SJSA1 (cell line): ENCODE results near the gene POFUT2. TPM values are rescaled to one million over a fixed set of nuclear protein-coding genes. Genes with fewer than 3 reads are reported as not detected.

Source experiments
- DNase-seq, 2 experiments: peaks; one replicate each; pipeline ENCODE4 v3.0.0-alpha.2; 2015 to 2020; ENCODE audit warnings: low spot score in 2 of 2, low read depth in 1 of 2
- H3K27ac ChIP-seq: fragments of 250-450 bp; sonication (Bioruptor Pico); 2 replicates; pipeline ENCODE4 v1.5.1; 2020; ENCODE audit warnings: mild to moderate bottlenecking, moderate library complexity
- H3K27me3 ChIP-seq: fragments of 250-450 bp; sonication (Bioruptor Pico); replicated peaks from 2 replicates; pipeline ENCODE4 v1.5.1; 2020; ENCODE audit warnings: mild to moderate bottlenecking, moderate library complexity
- H3K36me3 ChIP-seq: fragments of 250-450 bp; sonication (Bioruptor Pico); 2 replicates; pipeline ENCODE4 v1.5.1; 2020; ENCODE audit warnings: mild to moderate bottlenecking
- H3K4me1 ChIP-seq: fragments of 250-450 bp; sonication (Bioruptor Pico); replicated peaks from 2 replicates; pipeline ENCODE4 v1.6.1; 2021; ENCODE audit warnings: mild to moderate bottlenecking
- H3K4me3 ChIP-seq: fragments of 250-450 bp; sonication (Bioruptor Pico); 2 replicates; pipeline ENCODE4 v1.5.1; 2020; ENCODE audit warnings: mild to moderate bottlenecking
- H3K9me3 ChIP-seq: fragments of 250-450 bp; sonication (Bioruptor Pico); replicated peaks from 2 replicates; pipeline ENCODE4 v1.5.1; 2020; ENCODE audit warnings: mild to moderate bottlenecking
- total RNA-seq: library from RNA; depleted of rRNA; stranded (reverse); fragments of >200 nt; shearing (Covaris generic); gene quantifications from 2 replicates; pipeline ENCODE4 v1.2.3, GENCODE V29; 2014

The POFUT2 gene
- total RNA-seq, 1 experiment from 2014 or later, result 42.0 TPM

DNA sequence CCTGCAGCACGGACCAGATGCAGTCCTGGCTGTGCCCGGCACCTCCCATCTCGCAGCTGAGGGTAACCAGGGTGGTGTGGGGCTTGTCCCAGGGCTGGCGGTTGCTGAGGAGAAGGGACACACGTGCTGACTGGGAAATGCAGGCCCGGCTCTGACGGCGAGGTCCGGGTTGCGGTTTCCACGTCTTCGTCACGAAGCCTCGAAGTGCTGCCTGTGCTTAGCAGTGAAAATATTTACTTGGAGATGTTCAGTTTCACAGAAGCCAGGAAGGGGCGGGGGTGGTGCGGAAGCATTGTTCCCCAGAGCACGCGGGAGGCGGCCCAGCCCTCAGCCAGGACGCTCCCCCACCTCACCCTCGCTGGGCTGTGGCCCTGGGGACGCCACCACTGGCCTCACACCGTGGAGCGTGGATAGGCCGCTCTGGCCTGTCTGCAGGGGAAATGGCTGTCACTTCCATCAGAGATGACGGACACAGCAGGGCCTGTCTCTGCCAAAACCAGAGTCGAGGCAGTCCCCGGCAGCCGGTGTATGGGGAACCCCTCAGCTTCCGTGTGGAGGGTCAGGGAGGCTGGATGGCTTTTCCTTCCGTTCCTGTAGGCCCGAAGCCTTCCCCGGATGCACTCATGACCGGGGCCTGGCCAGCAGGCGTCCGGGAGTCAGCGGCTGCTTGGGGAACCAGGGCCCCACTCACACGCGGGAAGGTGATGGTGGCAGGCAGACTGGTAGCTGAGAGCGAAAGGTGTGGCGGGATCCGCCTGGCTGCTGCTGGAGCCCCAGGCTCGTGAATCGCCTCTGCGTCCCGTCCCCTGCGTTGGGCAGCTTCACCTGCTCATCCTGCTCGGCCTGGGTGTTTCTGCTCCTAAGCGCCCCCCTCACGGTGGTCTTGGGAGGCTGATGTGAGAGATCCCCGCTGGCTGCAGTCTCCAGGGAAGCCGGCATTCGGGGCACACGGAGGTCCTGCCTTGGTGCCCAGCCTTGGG is 14.7 kb upstream of the POFUT2 start:
- no peak for DNase-seq
- Histone ChIP-seq H3K4me1 (peaks cover 52% of the 10 kb centered on the region), H3K9me3 (no peaks in the 10 kb centered on the region), H3K27me3 (no peaks in the 10 kb centered on the region), H3K36me3 (0 out of 2 replicates have a peak, but pooled peaks cover under 1% of the 10 kb centered on the region), H3K4me3 (no peak overlapping the region), H3K27ac (no peak overlapping the region)

DNA sequence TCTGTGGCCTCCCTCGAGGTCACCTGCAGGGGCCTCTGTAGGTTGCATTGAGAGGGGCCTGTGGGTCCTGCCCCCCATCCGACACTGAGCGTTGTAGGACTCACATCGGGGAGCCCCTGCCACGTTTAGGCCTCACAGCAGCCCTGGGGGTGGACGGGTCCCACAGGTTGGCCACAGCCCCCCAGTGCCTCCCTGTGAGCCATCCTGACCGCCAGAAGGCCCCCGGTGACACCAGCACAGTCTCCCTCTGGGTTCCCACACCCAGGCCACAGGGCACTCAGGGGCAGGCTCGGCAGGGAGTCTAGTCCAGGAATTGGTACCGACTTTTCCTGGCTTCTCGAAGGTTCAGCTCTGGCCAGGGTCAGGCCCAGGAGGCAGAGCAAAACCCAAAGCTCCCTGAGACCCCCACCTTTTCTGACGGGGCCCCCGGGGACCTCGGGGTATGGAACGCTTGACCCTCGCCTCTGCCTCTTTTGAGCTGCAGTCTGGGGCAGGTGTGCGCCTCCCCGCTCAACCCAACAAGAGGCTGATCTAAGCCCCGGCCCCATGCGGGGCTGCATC is 13.9 kb upstream of the POFUT2 start:
- H3K9me3 ChIP-seq, result no peaks in the 10 kb centered on the region
- H3K4me3 ChIP-seq, result no peak overlapping the region
- H3K27me3 ChIP-seq, result no peaks in the 10 kb centered on the region
- DNase-seq, result no peak
- H3K4me1 ChIP-seq, result peaks cover 48% of the 10 kb centered on the region
- 0 out of 2 replicates have a peak, but pooled peaks cover 3% of the 10 kb centered on the region for H3K36me3 ChIP-seq
- peak overlapping the region; percentile 90; the same call in 1 of the 2 replicates for H3K27ac ChIP-seq

- no peaks in the 10 kb centered on the region for H3K27me3 ChIP-seq
- peak overlapping the region; percentile 90 for H3K27ac ChIP-seq
- peaks cover 51% of the 10 kb centered on the region for H3K4me1 ChIP-seq
- H3K9me3 ChIP-seq, result no peaks in the 10 kb centered on the region
- H3K4me3 ChIP-seq, result no peak overlapping the region
- no peak for DNase-seq
- 0 out of 2 replicates have a peak, but pooled peaks cover 3% of the 10 kb centered on the region for H3K36me3 ChIP-seq
These were observed 13.3 kb upstream of the POFUT2 start for GRCh38 chr21:45300786-45301520.

GRCh38 chr21:45299864-45300785 is 12.4 kb upstream of the POFUT2 start:
- peak; percentile 35 to 84 for DNase-seq
- Histone ChIP-seq H3K36me3 (peaks cover 3% of the 10 kb centered on the region; the same call in 1 of the 2 replicates), H3K4me3 (no peak overlapping the region)

GRCh38 chr21:45299026-45299863 is 11.6 kb upstream of the POFUT2 start:
- Histone ChIP-seq H3K4me3 (no peak overlapping the region), H3K36me3 (peaks cover 3% of the 10 kb centered on the region; the same call in 1 of the 2 replicates), H3K9me3 (no peaks in the 10 kb centered on the region), H3K27me3 (no peaks in the 10 kb centered on the region), H3K27ac (peak overlapping the region; percentile 90), H3K4me1 (peaks cover 58% of the 10 kb centered on the region)
- DNase-seq, result peak in 1 of 2 experiments; percentile 36

More at GRCh38 chr21:45299864-45300785, 12.4 kb upstream of the POFUT2 start:
- Histone ChIP-seq H3K27ac (peak overlapping the region; percentile 90), H3K9me3 (no peaks in the 10 kb centered on the region), H3K27me3 (no peaks in the 10 kb centered on the region), H3K4me1 (peaks cover 58% of the 10 kb centered on the region)

GRCh38 chr21:45297869-45298268 is 10.2 kb upstream of the POFUT2 start:
- peaks cover 71% of the 10 kb centered on the region for H3K4me1 ChIP-seq
- H3K27me3 ChIP-seq, result no peaks in the 10 kb centered on the region
- no peak overlapping the region for H3K27ac ChIP-seq
- H3K9me3 ChIP-seq, result no peaks in the 10 kb centered on the region
- no peak for DNase-seq
- H3K4me3 ChIP-seq, result no peak overlapping the region
- peaks cover 3% of the 10 kb centered on the region for H3K36me3 ChIP-seq

GRCh38 chr21:45297329-45297728 is 9.6 kb upstream of the POFUT2 start:
- H3K4me3 ChIP-seq, result no peak overlapping the region
- H3K36me3 ChIP-seq, result peaks cover 6% of the 10 kb centered on the region
- no peak for DNase-seq
- H3K9me3 ChIP-seq, result no peaks in the 10 kb centered on the region
- no peaks in the 10 kb centered on the region for H3K27me3 ChIP-seq
- H3K4me1 ChIP-seq, result peaks cover 75% of the 10 kb centered on the region
- no peak overlapping the region for H3K27ac ChIP-seq

GRCh38 chr21:45296638-45297037 is 8.9 kb upstream of the POFUT2 start:
- peaks cover 6% of the 10 kb centered on the region for H3K36me3 ChIP-seq
- DNase-seq, result no peak
- H3K4me1 ChIP-seq, result peaks cover 74% of the 10 kb centered on the region
- H3K27me3 ChIP-seq, result no peaks in the 10 kb centered on the region
- H3K27ac ChIP-seq, result peak overlapping the region; percentile 92
- H3K9me3 ChIP-seq, result no peaks in the 10 kb centered on the region
- H3K4me3 ChIP-seq, result no peak overlapping the region

DNA sequence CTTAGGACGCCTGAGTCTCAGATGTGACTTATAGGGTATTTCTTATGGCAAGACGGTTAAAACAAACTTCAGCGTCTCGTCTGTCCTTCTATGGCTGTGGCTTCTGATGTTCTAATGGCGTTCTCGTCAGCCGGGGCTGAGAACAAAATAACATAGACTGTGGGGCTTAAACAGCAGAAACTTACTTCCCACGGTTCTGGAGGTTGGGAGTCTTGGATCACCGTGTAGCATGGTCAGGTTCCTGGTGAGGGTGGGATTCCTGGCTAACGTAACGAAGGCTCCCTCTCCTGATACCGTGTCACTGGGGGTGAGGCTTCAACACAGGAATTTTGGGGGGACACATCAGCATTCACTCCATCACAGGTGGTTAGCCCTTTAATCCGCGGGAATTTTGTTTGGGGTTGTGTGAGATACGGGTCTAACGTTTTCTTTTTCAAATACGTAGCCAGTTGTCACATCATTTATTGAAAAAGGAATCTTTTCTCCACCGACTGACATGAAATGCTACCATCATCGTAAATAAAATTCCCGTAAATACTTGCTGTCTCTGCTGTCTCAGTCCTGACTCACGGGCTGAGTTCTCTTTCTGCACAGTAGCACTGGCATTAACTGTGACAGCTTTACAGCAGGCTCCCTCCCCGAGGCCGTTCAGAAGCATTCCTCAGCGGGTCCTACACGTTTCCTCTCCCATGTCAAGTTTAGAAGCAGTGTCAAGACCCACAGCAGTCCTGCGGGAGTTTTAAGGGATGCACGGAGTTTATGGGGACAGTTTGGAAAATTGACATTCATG is 8.1 kb upstream of the POFUT2 start:
- Histone ChIP-seq H3K9me3 (no peaks in the 10 kb centered on the region), H3K27me3 (no peaks in the 10 kb centered on the region), H3K4me1 (peaks cover 65% of the 10 kb centered on the region), H3K27ac (peak overlapping the region; percentile 92), H3K36me3 (peaks cover 6% of the 10 kb centered on the region), H3K4me3 (no peak overlapping the region)
- peak; percentile 75 to 82 for DNase-seq

DNA sequence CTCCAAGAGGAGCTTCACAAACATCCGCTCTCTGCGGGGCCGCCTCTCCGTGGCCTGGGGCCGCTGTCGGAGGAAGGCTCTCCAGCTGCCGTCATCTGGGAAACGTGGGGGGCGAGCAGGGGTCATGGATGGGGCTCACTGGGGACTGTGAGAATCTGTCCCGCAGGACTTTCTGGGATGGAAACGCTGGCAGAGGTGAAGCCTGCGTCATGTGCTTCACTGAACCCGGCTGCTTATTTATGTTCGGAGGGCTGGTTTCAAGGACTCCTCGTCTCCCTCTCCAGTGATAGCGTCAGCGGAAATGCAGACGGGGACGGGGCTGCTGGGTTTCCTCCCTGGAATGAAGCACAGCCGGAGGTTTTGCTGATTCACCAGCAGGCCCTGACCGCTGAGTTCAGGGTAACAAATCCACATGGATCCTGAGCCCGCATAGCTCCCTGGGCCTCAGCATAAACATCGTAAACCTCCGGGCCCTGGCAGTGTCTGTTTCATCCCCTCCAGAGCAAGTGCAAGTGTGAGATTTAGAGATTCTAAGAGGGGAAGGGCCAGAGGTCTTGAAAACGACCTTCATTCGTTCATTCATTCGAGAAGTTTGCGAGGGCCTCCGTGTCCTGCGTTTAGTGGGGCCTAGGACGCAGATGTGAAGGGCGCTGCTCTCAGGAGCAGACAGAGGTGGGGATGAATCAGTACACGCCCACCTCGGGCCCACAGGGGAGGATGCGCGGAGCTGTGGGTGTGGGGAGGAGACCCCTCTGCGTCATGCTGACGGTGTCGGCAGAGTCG is 7.0 kb upstream of the POFUT2 start:
- 0 out of 2 replicates have a peak overlapping the region, but pooled peaks have one; percentile 1 for H3K4me3 ChIP-seq
- H3K4me1 ChIP-seq, result peaks cover 55% of the 10 kb centered on the region
- DNase-seq, result peak; percentile 98
- H3K27me3 ChIP-seq, result no peaks in the 10 kb centered on the region
- H3K36me3 ChIP-seq, result peaks cover 6% of the 10 kb centered on the region
- H3K9me3 ChIP-seq, result no peaks in the 10 kb centered on the region
- peak overlapping the region; percentile 92 for H3K27ac ChIP-seq
